HG03442 (cell line): ENCODE results near the gene RIC3.
"Not testable (repeated sequence)": the region's sequence is repeated elsewhere in the genome, so short reads cannot be mapped to it uniquely, and the experiment has no call there.

ENCODE experiments used
- ATAC-seq: cut with Tn5 transposase; IDR thresholded peaks from one replicate; pipeline ENCODE4 v1.9.1; 2021; ENCODE audit warnings: mild to moderate bottlenecking, moderate library complexity; ENCODE audit not compliant: unreplicated experiment

Gene RIC3

GRCh38 chr11:8192016-8192895 is 23.4 kb upstream of the RIC3 start:
- no peak for ATAC-seq

- no peak for ATAC-seq
Measured at GRCh38 chr11:8190431-8190830, 21.6 kb upstream of the RIC3 start.

- ATAC-seq, result no peak
Measured at GRCh38 chr11:8186429-8186828, 17.6 kb upstream of the RIC3 start.

GRCh38 chr11:8183111-8183510 is 14.3 kb upstream of the RIC3 start:
- ATAC-seq, result no peak

GRCh38 chr11:8180469-8180868 is 11.6 kb upstream of the RIC3 start:
- ATAC-seq, result no peak

- no peak for ATAC-seq
Measured at GRCh38 chr11:8178297-8178696, 9.5 kb upstream of the RIC3 start.

- ATAC-seq, result no peak
Measured at GRCh38 chr11:8177136-8177535, 8.3 kb upstream of the RIC3 start.

- ATAC-seq, result no peak
Measured at GRCh38 chr11:8167796-8168195, 1.0 kb downstream of the RIC3 start.

- no peak for ATAC-seq
Measured at GRCh38 chr11:8164746-8165145, 4.1 kb downstream of the RIC3 start.

GRCh38 chr11:8161627-8162304 is 7.1 kb downstream of the RIC3 start:
- ATAC-seq, result not testable (repeated sequence)

GRCh38 chr11:8156877-8157276 is 11.9 kb downstream of the RIC3 start:
- ATAC-seq, result no peak

GRCh38 chr11:8149726-8150125 is 19.1 kb downstream of the RIC3 start:
- no peak for ATAC-seq

GRCh38 chr11:8138526-8138925 is 30.3 kb downstream of the RIC3 start:
- no peak for ATAC-seq

- no peak for ATAC-seq
Measured at GRCh38 chr11:8127447-8127846, 41.4 kb downstream of the RIC3 start.

GRCh38 chr11:8126649-8127289 is 42.1 kb downstream of the RIC3 start:
- ATAC-seq, result no peak

- ATAC-seq, result no peak
Measured at GRCh38 chr11:8122173-8122764, 46.6 kb downstream of the RIC3 start.

- no peak for ATAC-seq
Measured at GRCh38 chr11:8111636-8112035, 57.2 kb downstream of the RIC3 start.

- no peak for ATAC-seq
Measured at GRCh38 chr11:8110396-8110795, 58.4 kb downstream of the RIC3 start.

- ATAC-seq, result no peak
Measured at GRCh38 chr11:8109675-8110074, 59.1 kb downstream of the RIC3 start.

- no peak for ATAC-seq
Measured at GRCh38 chr11:8108421-8108820, 60.4 kb downstream of the RIC3 start.

- ATAC-seq, result no peak
Measured at GRCh38 chr11:8107642-8108041, 61.2 kb downstream of the RIC3 start.
